PC-3 (cell line): ENCODE measurements around the gene CEP68. TPM values are rescaled to one million over a fixed set of nuclear protein-coding genes. Genes with fewer than 3 reads are reported as not detected.

Source experiments
- ATAC-seq: fragments of 200-7000 bp; cut with Tn5 transposase; 2 replicates; pipeline ENCODE4 v1.9.1; 2020; ENCODE audit warnings: mild to moderate bottlenecking, moderate library complexity
- BruUV-seq: library from RNA; stranded (reverse); fragments of 400-500 nt; replicated peaks from 2 replicates; lab custom pipeline; 2021; lab: Mats Ljungman, UMichigan
- CTCF ChIA-PET: fragments of 300-600 bp; sonication (Branson Sonifier 250); formaldehyde crosslinking; loops from one replicate; lab custom pipeline; 2022; ENCODE audit warnings: antibody characterized with exemption; lab: Charles Lee
- POLR2A ChIA-PET: fragments of 300-600 bp; sonication (Branson Sonifier 250); formaldehyde crosslinking; loops from one replicate; lab custom pipeline; 2022; ENCODE audit warnings: antibody characterized with exemption; ENCODE audit not compliant: unreplicated experiment; lab: Charles Lee
- DNase-seq: peaks from one replicate; pipeline ENCODE4 v3.0.0-alpha.2; 2015
- H2AFZ ChIP-seq: fragments of 300-600 bp; sonication (generic); 2 replicates; pipeline ENCODE4 v1.6.0; 2016; ENCODE audit warnings: antibody characterized with exemption, low read length
- H3F3A ChIP-seq: fragments of 300-600 bp; sonication (generic); one replicate; pipeline ENCODE4 v1.6.0; 2017; ENCODE audit warnings: antibody characterized with exemption, low read length, control low read depth, mild to moderate bottlenecking; ENCODE audit not compliant: unreplicated experiment
- H3K27ac ChIP-seq: fragments of 300-600 bp; sonication (generic); 2 replicates; pipeline ENCODE4 v1.5.1; 2016; ENCODE audit warnings: mild to moderate bottlenecking, low read length
- H3K27me3 ChIP-seq: fragments of 300-600 bp; sonication (generic); 2 replicates; pipeline ENCODE4 v1.6.1; 2016; ENCODE audit warnings: low read length, mixed read lengths
- H3K36me3 ChIP-seq: fragments of 300-600 bp; sonication (generic); 2 replicates; pipeline ENCODE4 v1.6.1; 2016; ENCODE audit warnings: low read depth, mixed run types, low read length, mixed read lengths
- H3K4me1 ChIP-seq: fragments of 300-600 bp; sonication (generic); 2 replicates; pipeline ENCODE4 v1.5.1; 2016; ENCODE audit warnings: low read length; ENCODE audit not compliant: insufficient read depth
- H3K4me2 ChIP-seq: fragments of 300-600 bp; sonication (generic); 2 replicates; pipeline ENCODE4 v1.6.0; 2016; ENCODE audit warnings: low read length
- H3K4me3 ChIP-seq: fragments of 300-600 bp; sonication (generic); 2 replicates; pipeline ENCODE4 v1.5.1; 2016; ENCODE audit warnings: mild to moderate bottlenecking, low read length, mixed read lengths
- H3K79me2 ChIP-seq: fragments of 300-600 bp; sonication (generic); 2 replicates; pipeline ENCODE4 v1.6.1; 2017; ENCODE audit warnings: low read length, mixed read lengths
- H3K9ac ChIP-seq: fragments of 300-600 bp; sonication (generic); 2 replicates; pipeline ENCODE4 v1.6.0; 2016; ENCODE audit warnings: mild to moderate bottlenecking, low read length
- H3K9me2 ChIP-seq: fragments of 300-600 bp; sonication (generic); replicated peaks from 2 replicates; pipeline ENCODE4 v1.6.1; 2016; ENCODE audit warnings: mixed run types, low read length, mixed read lengths
- H3K9me3 ChIP-seq: fragments of 300-600 bp; sonication (generic); 2 replicates; pipeline ENCODE4 v1.6.1; 2016; ENCODE audit warnings: low read length, mixed read lengths
- H4K20me1 ChIP-seq: fragments of 300-600 bp; sonication (generic); 2 replicates; pipeline ENCODE4 v1.6.1; 2016; ENCODE audit warnings: low read length, mixed read lengths
- CTCF ChIP-seq: fragments of 300-600 bp; sonication (generic); conservative IDR thresholded peaks from 2 replicates; pipeline ENCODE4 v1.5.1; 2017; ENCODE audit warnings: antibody characterized with exemption, low read depth, mild to moderate bottlenecking, low read length
- EZH2 ChIP-seq: fragments of 300-600 bp; sonication (generic); IDR thresholded peaks from one replicate; pipeline ENCODE4 v1.6.1; 2017; ENCODE audit warnings: antibody characterized with exemption, mild to moderate bottlenecking, low read length; ENCODE audit not compliant: unreplicated experiment
- EZH2phosphoT487 ChIP-seq: fragments of 300-600 bp; sonication (generic); IDR thresholded peaks from 2 replicates; pipeline ENCODE4 v1.6.1; 2018; ENCODE audit warnings: mild to moderate bottlenecking, antibody characterized with exemption, low read length, borderline replicate concordance
- intact Hi-C: fragments of 100-400 bp; cut with micrococcal nuclease; formaldehyde crosslinking; loops from 2 replicates; pipeline ENCODE4 v1.9.0; 2023
- total RNA-seq: library from RNA; depleted of rRNA; stranded (reverse); fragments of >200 nt; gene quantifications from 2 replicates; pipeline ENCODE4 v1.2.3, GENCODE V29; 2014

CEP68 gene
- total RNA-seq, 1 experiment from 2014 or later, result 3.4 TPM

- no peaks in the 10 kb centered on the region for H3K9me3 ChIP-seq
- DNase-seq (no peak), ATAC-seq (no peak)
- H3K27ac ChIP-seq, result no peak overlapping the region
- no peaks in the 10 kb centered on the region for H3K27me3 ChIP-seq
- peaks cover 3% of the 10 kb centered on the region; the same call in 1 of the 2 replicates for H3K4me1 ChIP-seq
- H3K4me3 ChIP-seq, result no peak overlapping the region
- no peaks in the 10 kb centered on the region for H4K20me1 ChIP-seq
- H2AFZ ChIP-seq, result no peak overlapping the region
- POLR2A ChIA-PET, result no interaction called here
- H3K36me3 ChIP-seq, result no peaks in the 10 kb centered on the region
- H3K4me2 ChIP-seq, result no peak overlapping the region
- intact Hi-C loops, result no loop called here
- no peak for TF ChIP-seq EZH2phosphoT487
- TF ChIP-seq CTCF, result no peak
- no peak for TF ChIP-seq EZH2
- CTCF ChIA-PET, result no interaction called here
- H3K9ac ChIP-seq, result no peak overlapping the region
- H3K79me2 ChIP-seq, result no peaks in the 10 kb centered on the region
- H3K9me2 ChIP-seq, result no peaks in the 10 kb centered on the region
- no peaks in the 10 kb centered on the region for H3F3A ChIP-seq
- BruUV-seq, result no TSS peak
These were observed 30.1 kb upstream of the CEP68 start for GRCh38 chr2:65026154-65026553.

GRCh38 chr2:65026704-65027464, 29.3 kb upstream of the CEP68 start:
- Histone ChIP-seq H2AFZ (no peak overlapping the region), H3K36me3 (no peaks in the 10 kb centered on the region), H3K4me3 (no peak overlapping the region), H3K79me2 (no peaks in the 10 kb centered on the region), H3F3A (no peaks in the 10 kb centered on the region), H3K27ac (no peak overlapping the region), H3K9me2 (no peaks in the 10 kb centered on the region), H3K9me3 (no peaks in the 10 kb centered on the region), H3K4me1 (peaks cover 10% of the 10 kb centered on the region), H4K20me1 (no peaks in the 10 kb centered on the region), H3K4me2 (no peak overlapping the region), H3K9ac (no peak overlapping the region), H3K27me3 (no peaks in the 10 kb centered on the region)
- no TSS peak for BruUV-seq
- ATAC-seq, result no peak
- TF ChIP-seq CTCF (no peak), EZH2 (no peak), EZH2phosphoT487 (no peak)
- intact Hi-C loops, result no loop called here
- ChIA-PET CTCF (no interaction called here), POLR2A (no interaction called here)
- no peak for DNase-seq

- Histone ChIP-seq H3K9me2 (no peaks in the 10 kb centered on the region), H3K9me3 (no peaks in the 10 kb centered on the region), H3K27ac (no peak overlapping the region), H3K27me3 (no peaks in the 10 kb centered on the region), H3K36me3 (no peaks in the 10 kb centered on the region), H2AFZ (no peak overlapping the region), H3K4me2 (no peak overlapping the region), H3K9ac (no peak overlapping the region), H3K4me3 (no peak overlapping the region), H3K79me2 (no peaks in the 10 kb centered on the region), H4K20me1 (no peaks in the 10 kb centered on the region), H3K4me1 (peaks cover 17% of the 10 kb centered on the region), H3F3A (no peaks in the 10 kb centered on the region)
- DNase-seq (no peak), ATAC-seq (no peak)
- ChIA-PET CTCF (no interaction called here), POLR2A (no interaction called here)
- intact Hi-C loops, result no loop called here
- no peak for TF ChIP-seq EZH2
- no peak for TF ChIP-seq CTCF
- TF ChIP-seq EZH2phosphoT487, result no peak
- no TSS peak for BruUV-seq
These were observed 28.5 kb upstream of the CEP68 start for GRCh38 chr2:65027616-65028244.
